Iris pigment epithelial cell (primary cell): ENCODE measurements around the gene CDX1.
A peak's percentile ranks its signal among the peaks of the same experiment; 100 is the strongest.

Source experiments
- DNase-seq: peaks from one replicate; pipeline ENCODE4 v3.0.0-alpha.2; 2011; ENCODE audit warnings: low read depth

CDX1 gene

DNA sequence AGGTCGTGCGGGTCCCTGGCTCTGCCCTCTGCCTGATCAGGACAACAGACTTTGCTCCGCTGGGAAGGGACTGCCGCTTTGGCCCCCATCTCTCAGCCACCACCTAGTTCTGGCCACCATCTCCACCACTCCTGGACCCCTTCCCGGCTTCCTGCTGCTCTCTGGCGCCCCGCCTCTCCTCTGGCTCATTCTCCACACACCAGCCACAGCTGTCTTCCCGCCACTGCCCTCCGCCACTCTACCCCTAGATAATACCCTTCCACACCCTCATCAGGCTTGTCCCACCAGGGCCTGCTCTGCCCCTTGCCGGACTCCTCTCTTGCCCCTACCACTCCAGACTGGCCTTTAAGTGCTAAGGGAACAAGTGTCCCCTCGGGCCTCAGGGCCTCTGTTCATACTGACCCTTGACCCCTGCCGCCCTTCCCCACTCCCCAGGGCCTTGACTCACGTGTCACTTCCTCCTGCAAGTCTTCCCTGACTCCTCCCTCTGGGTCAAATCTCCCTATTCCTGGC is 3.0 kb upstream of the CDX1 start:
- DNase-seq, result no peak

DNA sequence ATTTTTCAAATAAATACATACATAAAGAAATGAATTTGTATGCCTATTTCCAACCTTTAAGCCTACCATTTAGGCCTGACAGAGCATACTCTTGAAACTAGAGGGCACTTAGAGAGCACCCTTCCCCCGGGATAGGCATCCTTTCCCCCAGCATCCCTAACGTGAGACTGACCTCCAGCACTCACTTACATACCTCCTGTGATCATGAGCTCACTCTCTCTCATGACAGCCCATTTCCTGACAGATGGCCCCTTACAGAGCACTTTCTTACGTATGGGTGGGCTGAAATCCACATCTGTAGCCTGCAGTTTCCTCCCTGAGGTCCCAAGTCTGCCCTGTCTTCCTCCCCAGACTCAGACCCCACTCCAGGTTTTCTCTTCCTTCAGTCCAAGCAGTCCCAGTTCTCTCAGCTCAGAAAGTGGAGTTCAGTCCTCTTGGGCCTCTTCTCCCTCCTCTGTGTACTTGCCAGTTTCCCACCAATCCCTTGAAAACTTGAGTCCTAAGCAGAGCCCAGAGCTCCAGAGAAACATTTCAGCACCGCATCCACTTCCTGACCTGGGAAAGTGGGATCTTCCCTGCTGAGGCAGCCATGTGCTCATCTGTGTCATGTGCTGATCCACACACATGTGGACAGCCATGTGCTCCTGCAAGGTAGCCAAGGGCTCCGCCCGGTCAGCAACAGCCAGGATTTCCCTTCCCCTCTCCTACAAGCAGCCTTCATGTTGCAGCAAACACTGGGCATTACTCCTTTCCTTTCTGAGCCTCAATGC is 2.2 kb upstream of the CDX1 start:
- DNase-seq, result no peak

GRCh38 chr5:150166037-150166649 is 435 bp upstream of the CDX1 start:
- no peak for DNase-seq

DNA sequence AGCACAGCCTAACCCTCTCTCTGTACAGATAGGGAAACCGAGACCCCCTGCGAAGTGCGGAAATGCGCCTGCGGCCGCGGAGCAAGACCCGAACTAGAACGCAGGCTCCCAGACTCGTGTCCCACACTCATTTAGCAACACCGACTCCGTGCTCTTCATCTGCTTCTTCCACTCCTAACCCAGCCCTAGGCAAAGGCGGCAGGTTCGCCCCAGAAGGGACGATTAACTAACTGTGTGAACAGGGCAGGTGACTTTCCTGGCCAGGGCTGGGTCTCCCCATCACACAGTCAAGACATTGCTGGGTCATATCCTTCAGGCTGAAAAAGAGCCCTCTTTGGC is 903 bp downstream of the CDX1 start:
- DNase-seq, result no peak

- DNase-seq, result no peak
Measured at GRCh38 chr5:150167908-150168307, 1.3 kb downstream of the CDX1 start.

- DNase-seq, result no peak
Measured at GRCh38 chr5:150168864-150169263, 2.3 kb downstream of the CDX1 start.

DNA sequence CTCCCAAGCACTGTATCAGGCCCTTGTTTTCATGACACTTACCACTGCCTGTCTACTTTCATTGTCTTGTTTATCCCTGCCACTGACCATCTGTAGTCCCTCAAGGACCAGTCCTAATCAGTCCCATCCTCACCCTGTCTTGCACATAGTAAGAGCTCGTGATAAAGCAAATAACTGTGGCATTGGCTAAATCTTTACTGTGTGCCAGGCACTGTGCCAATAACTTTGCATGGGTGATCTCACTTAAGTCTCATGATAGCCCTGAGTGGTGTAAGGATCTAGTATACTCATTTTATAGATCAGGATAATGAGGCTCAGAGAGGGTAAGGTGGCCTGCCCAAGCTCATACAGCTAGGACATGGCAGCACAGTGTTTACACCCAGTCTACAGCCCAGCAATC is 5.6 kb downstream of the CDX1 start:
- peak; percentile 61 for DNase-seq

DNA sequence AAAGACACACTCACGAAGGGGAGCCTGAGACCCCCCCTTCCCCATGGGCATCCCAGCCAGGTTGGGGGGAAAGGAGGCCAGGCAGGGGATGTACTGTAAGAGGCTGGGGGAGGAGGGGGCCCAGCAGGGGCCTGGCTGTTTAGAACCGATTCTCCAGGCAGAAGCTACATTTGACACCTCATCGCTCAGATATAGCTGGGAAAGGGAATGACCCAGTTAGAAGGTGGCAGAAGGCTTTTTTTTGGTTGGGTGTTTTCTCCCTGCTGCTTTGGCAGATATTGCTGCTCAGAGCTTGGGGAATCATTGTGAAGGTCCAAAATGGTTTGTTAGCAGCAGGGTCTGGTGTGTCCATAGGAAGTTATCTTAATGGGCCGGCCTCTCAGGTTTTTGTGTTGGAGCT is 6.0 kb downstream of the CDX1 start:
- no peak for DNase-seq

- DNase-seq, result no peak
Measured at GRCh38 chr5:150173161-150173560, 6.6 kb downstream of the CDX1 start.

DNA sequence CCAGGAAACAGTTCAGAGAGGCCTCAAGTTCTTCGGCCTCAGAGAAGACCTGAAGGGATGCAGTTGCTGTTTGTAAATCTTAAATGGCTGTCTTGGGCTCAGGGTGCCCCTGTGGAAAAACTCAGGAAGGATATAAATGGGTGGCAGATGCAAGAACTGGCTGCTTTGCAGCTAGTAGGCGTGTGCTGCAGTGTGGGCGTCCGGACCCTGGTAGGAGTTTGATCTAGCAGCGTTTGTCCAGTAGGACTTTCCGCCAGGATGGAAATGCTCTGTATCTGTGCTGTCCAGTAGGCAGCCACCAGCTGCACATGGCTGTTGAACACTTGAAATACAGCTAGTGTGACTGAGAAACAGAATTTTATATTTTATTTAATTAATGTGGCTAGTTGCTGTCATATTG is 7.7 kb downstream of the CDX1 start:
- DNase-seq, result no peak

DNA sequence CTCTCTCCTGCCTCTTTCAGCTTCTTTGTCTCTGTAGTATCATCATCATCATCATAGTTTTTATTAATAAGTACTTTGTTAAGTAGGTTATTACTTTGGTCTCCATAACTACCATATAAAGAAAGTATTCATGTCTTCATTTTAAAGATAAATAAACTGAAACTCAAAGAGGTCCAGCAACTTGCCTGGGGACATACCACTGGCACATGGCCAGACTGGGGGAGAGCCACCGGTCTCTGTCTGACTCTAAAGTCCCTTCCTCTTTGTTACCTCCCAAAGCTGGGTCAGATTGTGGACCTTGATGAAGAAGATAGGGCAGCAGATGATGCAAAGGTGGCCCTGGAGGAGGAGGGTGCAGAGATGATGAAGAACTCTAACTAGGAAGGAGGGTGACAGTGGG is 8.5 kb downstream of the CDX1 start:
- DNase-seq, result no peak

- DNase-seq, result no peak
Measured at GRCh38 chr5:150175536-150175935, 9.0 kb downstream of the CDX1 start.

- DNase-seq, result no peak
Measured at GRCh38 chr5:150176745-150177477, 10.3 kb downstream of the CDX1 start.

GRCh38 chr5:150177721-150178120 is 11.1 kb downstream of the CDX1 start:
- DNase-seq, result no peak

- no peak for DNase-seq
Measured at GRCh38 chr5:150178262-150178661, 11.7 kb downstream of the CDX1 start.

- DNase-seq, result no peak
Measured at GRCh38 chr5:150179019-150179620, 12.5 kb downstream of the CDX1 start.

- peak; percentile 18 for DNase-seq
Measured at GRCh38 chr5:150180241-150181026, 13.9 kb downstream of the CDX1 start.

DNA sequence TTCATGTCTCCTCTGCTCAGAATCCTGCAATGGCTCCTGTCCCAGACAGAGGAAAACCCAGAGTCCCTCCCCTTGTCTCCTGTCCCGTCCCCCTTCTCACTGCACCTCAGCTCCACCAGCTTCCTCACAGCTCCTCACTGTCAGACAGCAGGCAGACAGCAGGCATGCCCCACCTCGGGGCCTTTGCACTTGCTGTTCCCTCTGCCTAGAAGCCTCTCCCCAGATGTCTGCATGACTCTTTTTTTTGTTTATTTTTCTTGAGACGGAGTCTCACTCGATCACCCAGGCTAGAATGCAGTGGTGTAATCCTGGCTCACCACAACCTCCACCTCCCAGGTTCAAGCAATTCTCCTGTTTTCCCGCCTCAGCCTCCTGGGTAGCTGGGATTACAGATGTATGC is 14.4 kb downstream of the CDX1 start:
- DNase-seq, result peak; percentile 81

DNA sequence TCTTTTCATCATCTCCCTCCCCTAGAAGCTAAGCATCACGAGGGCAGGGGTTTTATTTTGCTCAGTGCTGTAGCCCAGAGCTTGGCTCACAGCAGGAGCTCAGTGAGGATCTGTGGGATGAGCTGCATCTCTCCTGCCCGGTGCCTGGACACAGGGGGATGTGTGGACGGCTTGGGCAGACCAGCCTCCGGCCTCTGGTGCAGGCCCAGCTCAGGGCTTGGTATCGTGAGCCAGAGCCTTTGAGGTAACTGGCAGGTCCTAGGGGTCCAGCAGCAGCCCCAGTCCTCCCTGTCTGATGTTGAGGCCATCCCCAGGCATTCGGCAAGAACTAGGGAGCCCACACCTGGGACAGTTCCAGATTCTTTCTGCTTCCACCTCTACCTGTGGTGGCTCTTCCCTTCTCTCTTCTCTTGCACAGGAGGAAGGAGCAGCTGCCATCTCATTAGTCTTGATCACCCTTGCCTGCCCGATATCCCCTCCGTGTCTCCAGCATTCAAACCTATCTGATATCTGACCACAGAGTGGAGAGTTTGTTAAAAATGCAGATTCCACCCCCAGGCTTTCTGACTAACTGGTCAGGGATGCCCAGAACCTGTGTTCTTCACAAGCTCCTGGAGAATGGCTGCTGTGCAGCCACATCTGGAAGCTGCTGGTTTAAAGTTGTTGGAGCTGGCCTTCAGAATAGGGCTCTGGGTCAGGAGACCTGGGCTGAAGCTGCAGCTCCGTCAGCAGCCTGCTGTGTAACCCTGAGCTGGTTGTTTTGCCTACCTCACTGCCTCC is 15.4 kb downstream of the CDX1 start:
- no peak for DNase-seq

- no peak for DNase-seq
Measured at GRCh38 chr5:150182774-150183173, 16.2 kb downstream of the CDX1 start.

DNA sequence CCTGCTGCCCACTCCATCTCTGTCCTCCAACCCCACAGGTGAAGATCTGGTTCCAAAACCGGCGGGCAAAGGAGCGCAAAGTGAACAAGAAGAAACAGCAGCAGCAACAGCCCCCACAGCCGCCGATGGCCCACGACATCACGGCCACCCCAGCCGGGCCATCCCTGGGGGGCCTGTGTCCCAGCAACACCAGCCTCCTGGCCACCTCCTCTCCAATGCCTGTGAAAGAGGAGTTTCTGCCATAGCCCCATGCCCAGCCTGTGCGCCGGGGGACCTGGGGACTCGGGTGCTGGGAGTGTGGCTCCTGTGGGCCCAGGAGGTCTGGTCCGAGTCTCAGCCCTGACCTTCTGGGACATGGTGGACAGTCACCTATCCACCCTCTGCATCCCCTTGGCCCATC is 16.9 kb downstream of the CDX1 start:
- DNase-seq, result no peak
